Dedifferentiated amniotic fluid mesenchymal stem cell (primary cell): ENCODE results near the gene KRT75.

Experiments used
- DNase-seq: peaks from one replicate; pipeline ENCODE4 v3.0.0-alpha.2; 2016; ENCODE audit errors: extremely low spot score

The KRT75 gene

DNA sequence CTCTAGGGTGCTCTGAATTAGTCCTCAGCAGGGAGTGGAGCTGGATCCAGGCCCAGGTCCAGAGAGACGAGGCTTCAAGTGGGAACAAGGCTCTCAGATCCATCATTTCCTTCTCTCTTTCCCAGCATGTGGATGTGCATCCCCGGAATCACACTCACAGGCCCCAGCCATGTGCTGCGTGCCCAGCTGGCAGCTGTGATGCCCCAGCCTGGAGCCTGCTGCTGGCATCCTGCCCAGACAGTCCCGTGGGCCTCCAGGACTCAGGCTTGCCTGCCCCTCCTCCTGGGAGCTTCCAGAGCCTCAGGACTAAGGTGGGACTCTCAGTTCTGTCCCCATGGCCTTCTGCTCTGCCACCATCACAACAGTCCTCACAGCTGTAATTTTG is 42.6 kb downstream of the KRT75 start:
- DNase-seq, result peak; percentile 14

DNA sequence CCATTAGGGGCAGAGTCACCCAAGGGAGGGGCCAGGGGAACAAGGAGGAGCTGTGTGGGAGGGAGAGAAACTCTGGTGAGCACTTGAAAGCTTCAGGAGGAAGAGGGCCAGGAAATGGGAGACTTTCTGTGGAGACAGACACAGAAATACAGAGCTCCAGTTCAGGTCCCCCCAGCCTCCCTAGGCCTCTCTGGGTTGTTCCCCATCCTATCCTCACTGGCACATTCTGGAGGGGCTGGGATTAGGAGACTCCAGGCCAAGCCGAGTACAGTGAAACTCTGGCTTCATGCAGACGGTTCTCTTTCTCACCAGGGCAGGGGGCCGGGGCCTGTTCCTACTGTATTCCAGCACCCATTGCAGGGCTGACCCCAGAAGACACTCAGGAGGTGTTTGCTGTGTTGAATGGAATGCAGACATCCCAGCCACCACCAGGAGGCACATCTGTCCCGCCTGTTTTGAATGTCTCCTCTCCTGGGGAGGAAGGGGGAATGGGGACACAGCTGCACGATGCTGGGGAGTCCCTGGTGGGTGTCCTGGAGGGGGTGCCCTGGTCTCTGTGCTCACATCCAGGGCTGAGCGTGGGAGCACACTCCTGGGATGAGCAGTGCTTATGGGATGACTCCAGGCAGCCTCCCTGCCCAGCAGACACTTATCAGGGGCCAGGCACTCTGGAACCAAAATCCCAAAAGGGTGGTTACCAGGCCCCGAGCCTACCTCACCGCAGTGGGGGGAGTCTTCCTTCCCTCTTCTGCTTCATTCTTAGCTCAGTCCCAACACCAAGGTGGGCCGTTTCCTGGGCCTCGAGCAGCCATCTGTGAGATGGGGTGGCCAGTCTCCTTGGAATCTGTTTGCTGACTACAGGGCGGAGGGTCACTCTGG is 43.2 kb downstream of the KRT75 start:
- no peak for DNase-seq

DNA sequence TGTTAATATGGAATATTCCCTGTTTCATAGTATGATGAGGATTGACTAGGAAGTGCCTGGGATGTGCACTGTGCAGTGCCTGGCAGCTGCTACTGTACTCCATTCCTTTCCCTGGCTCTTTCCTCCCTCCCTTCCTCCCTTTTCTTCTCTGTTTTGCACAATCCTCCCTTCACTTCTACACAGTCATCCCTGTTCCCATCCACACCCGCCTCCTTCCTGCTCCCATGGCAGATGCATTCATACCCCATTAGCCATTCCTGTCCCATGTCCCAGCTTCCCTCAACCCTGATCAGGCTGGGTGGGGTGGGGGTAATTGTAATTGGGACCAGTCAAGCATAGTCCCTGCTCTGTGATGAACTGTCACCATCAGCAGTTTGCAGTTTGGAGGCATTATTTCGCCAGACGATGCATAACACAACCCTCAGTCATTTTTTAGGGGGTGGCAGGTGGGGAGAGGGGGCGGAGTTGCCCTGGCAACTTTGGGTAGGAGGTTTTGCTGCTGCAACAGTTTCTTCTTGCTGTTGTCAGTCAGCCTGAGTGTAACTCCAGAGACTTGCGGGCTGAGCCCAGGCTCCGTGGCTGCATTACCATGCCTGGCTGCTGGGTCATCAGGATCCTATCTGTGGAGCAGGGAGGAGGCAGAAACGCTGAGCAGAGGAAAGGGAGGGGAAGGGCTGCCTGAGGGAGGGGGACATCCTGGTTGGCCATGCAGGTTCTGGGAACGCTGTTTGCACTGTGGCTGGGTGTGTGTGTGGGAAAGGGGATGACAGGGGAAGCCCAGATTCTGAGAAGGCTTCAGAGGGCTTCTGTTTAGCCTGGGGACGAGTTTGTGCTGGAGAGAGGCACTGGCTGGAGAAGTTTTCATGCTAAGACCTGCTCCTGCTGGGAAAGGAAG is 44.6 kb downstream of the KRT75 start:
- peak; percentile 17 for DNase-seq

DNA sequence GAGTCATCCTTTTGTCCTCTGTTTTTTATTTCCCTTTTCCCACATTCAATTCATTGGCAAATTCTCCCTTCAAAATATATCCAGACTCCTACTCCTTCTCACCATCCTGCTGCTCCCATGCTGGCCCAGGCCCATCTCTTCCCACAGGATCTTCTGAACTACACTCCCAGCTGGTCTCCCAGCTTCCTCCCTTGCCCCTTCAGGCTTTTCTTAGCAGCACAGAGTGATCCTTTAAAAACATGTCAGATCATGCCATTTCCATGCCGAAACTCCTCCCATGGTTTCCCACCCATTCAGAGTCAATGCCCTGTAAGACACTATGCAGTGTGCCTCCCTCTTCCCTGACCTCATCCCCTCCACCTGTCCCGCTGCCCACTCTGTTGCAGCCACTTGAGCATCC is 46.3 kb downstream of the KRT75 start:
- no peak for DNase-seq

DNA sequence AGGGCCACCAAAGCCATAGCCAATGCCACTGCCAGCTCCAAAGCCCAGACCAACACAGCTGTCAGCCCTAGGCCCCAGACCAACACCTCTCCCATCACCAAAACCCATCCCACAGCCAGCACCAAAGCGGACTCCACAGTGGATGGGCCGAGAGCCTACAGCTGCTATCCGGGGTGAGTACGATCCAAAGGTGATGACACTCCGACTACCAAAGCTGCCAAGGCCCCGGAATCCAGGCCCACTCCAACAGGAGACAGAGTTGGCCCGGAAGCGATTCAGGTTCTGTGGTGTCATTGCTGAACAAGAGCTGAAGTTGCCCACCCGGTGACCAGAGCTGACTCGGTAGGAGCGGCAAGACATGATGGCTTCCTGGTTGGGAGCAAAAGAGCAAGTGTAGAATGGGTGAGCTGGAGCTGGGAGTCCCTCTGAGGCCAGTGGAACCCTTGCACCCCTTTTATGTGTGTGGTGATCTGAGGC is 48.9 kb downstream of the KRT75 start, which contains the start of gene KRT84:
TSS of gene KRT84 (minus strand) at position 427 of the 477 bp plus-strand sequence. CDS start at position 360, 67 bp downstream.
- no peak for DNase-seq

DNA sequence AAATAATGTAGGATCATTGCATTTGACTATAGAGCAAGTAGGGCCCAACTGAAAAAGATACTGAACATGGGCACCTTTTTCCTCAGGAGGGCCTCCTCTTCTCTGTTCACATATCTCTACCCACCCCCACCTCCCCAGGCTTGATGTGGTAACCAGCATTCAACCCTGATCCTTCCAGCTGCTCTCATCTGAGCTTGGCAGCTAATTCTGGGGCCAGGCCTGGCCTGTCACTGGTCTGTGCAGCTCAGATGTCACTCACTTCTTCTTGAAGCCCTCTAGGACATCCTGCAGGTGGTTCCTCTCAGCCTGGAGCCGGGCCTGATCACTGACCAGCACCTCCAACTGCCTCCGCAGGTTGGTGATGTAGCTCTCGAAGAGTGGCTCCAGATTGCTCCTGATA is 50.8 kb downstream of the KRT75 start:
- no peak for DNase-seq

DNA sequence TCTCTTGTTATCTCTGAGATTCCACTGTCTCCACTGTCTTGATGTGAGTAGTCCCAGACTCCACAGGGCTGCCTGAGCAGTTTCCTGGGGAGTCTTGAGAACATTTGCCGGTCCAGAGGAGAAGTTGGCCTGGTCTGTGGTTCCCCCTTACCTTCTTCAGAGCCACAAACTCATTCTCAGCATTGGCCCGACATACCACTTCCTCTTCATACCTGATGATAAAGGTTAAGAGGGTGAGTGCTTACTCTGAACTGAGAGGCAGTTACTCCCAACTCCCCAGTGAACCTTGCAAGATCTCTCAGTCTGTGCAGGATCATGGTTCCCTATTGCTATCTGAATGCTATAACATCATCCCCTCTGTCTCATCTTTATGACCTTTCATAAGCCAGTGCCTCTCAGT is 51.3 kb downstream of the KRT75 start:
- no peak for DNase-seq

DNA sequence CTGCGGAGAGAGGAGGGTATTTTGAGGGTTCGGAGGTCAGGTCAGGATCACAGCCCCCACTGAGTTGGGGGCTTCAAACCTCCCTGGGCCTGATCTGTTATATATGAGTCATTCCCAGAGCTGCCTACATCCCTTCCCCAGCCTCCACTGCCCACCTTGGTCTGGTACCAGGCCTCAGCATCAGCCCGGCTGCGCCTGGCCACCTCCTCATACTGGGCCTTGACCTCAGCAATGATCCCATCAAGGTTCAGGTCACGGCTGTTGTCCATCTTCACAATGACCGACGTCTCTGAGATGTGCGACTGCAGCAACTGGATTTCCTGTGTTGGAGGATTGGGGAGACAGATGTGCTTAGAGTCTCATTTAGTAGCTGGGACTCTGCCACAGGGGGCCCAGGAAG is 53.0 kb downstream of the KRT75 start:
- no peak for DNase-seq

DNA sequence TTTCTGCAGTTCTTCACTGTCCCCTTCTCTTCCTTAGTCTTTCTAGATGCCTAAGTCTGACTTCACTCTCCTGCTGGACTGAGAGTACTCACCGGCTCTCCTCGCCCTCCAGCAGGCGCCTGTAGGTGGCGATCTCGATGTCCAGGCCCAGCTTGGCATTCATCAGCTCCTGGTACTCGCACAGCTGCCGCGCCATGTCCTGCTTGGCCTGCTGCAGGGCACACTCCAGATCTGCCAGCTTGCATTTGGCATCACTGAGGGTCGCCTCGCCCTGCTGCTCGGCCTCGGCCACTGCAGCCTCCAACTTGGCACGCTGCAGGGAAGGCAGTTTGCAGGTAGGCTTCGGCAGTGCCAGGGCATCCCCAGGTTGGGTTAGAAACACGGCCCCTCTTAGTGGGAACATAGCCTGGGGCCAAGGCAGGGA is 53.9 kb downstream of the KRT75 start:
- DNase-seq, result peak; percentile 15

DNA sequence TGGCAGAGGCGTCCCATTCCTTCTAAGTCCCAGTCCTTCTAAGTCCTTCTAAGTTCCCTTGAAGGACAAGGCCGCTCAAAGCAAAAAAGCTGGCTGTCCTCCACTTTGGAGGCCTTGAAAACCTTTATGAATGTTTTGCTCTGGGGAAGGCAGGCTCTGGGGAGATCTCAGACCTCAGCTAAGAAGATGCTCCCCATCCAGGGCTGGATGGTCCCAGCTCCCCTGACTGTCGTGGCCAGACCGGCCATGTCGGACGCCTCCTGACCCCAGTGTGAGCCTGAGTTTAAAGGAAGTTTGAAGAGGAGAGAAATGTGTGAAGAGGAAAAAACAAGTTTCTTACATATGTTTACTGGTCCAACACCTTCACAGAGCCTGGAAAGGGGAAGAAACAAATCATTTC is 54.6 kb downstream of the KRT75 start:
- no peak for DNase-seq

DNA sequence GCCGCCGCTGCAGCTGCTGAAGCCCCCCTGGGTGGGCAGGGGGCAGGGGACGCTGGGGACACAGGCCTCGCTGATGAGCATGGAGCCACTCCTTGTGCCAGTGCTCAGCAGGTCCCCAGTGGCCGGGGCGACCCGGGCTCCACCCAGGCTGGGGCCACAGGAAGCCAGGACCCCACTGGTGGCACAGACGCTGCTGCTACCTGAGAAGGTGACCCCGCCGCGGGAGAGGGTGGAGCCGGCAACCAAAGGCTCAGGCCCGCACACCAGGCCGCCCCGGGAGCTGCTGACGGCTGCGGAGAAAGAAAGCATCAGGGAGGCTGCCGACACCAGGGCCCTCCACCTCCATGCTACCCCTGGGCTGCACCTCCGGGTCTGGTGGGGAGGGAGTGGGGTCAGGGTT is 56.1 kb downstream of the KRT75 start:
- no peak for DNase-seq

DNA sequence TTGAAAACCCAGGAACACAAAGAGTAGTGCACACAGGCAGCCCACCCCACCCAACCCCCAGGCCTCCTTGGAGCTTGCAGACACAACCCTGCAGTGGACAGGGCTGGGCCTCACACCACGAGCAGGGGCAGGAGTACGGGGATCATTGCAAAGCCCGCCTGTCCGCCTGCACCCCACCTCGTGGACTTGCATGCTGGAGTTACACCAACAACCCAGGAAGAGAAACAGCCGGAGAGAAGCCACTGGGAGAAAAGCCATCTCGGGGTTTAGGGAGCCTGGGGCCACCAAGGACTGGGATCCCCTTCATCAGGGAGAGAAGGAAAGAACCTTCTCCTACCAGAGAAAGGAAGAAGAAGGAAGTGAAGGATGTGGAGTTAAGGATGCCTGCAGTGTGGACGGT is 56.9 kb downstream of the KRT75 start:
- DNase-seq, result no peak
